SK-N-SH treated with all-trans-retinoic acid at 6 μM for 48 hours (cell line): Measurements from ENCODE around the gene KHSRP.

Experiments
- ISL1 ChIP-seq: fragments of 250-450 bp; sonication (Bioruptor Pico); IDR thresholded peaks from 2 replicates; pipeline ENCODE4 v2.1.2; 2022; ENCODE audit warnings: mild to moderate bottlenecking, moderate library complexity
- POU6F1 ChIP-seq: fragments of 250-450 bp; sonication (Bioruptor Pico); IDR thresholded peaks from 2 replicates; pipeline ENCODE4 v1.8.0; 2021; ENCODE audit warnings: low read depth, mild to moderate bottlenecking, moderate library complexity, borderline replicate concordance

DNA sequence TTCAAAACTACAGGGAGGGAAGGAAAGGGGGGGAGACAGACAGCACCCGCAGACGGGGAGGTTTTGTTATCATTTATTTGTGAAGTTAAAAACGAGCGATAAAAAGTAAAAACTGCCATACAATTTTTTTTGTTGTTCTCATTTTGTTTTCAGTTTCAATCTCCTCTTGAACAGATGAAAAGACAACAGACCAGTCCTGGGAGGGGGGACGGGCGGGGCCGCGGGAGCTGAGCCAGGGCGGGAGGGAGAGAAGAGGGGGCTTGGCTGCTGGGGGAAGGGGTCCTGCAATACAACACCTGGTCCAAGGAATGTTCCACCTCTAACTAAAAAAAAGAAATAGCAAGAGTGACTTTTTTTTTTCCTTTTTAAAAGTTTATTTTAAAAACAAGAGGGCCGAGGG lies 11.3 kb downstream of the KHSRP start:
- no peak for TF ChIP-seq POU6F1 (CRISPR knock-in tag)
- no peak for TF ChIP-seq ISL1 (CRISPR knock-in tag)
